ENCODE results near the gene PEX26.

- TF ChIP-seq EZH2 (IDR thresholded peaks at IDR 0.05) (no peak), POLR2AphosphoS5 (IDR thresholded peaks at IDR 0.05; ENCODE audit: borderline replicate concordance, low read depth, low read length) (no peak), FOXP2 (optimal IDR thresholded peaks at IDR 0.05; ENCODE audit: control extremely low read depth, extremely low read length, insufficient read depth) (no peak)
Measured at GRCh38 chr22:18126606-18127005, 48.8 kb downstream of the PEX26 start.
